LoVo (cell line): ENCODE measurements around the gene ART4.

Source experiments
- DNase-seq: peaks from one replicate; pipeline ENCODE4 v3.0.0-alpha.2; 2016; ENCODE audit warnings: low spot score

ART4 gene

GRCh38 chr12:14843425-14843887 is at the start of gene ART4:
Gene ART4 (minus strand): TSS chr12:14843526. CDS start chr12:14843113, 413 bp downstream.
- DNase-seq, result no peak

GRCh38 chr12:14892726-14893505 is 49.6 kb upstream of the ART4 start:
- no peak for DNase-seq

- no peak for DNase-seq
These were observed 47.4 kb upstream of the ART4 start for GRCh38 chr12:14890701-14891100.

- no peak for DNase-seq
These were observed 42.9 kb upstream of the ART4 start for GRCh38 chr12:14886271-14886670.

- no peak for DNase-seq
These were observed 42.4 kb upstream of the ART4 start, which contains the start of gene MGP for GRCh38 chr12:14885718-14886221. Gene MGP (minus strand): TSS chr12:14885854. CDS start chr12:14885791, 63 bp downstream.

GRCh38 chr12:14884458-14884878 is 41.1 kb upstream of the ART4 start:
- DNase-seq, result peak; percentile 57

- no peak for DNase-seq
These were observed 40.4 kb upstream of the ART4 start for GRCh38 chr12:14883686-14884085.

GRCh38 chr12:14880890-14881453 is 37.6 kb upstream of the ART4 start:
- DNase-seq, result no peak

- DNase-seq, result no peak
These were observed 36.1 kb upstream of the ART4 start for GRCh38 chr12:14879222-14879933.

- DNase-seq, result no peak
These were observed 35.2 kb upstream of the ART4 start for GRCh38 chr12:14878488-14878887.

- DNase-seq, result no peak
These were observed 33.5 kb upstream of the ART4 start for GRCh38 chr12:14876833-14877232.

GRCh38 chr12:14874882-14875281 is 31.6 kb upstream of the ART4 start:
- DNase-seq, result no peak

- DNase-seq, result no peak
These were observed 30.3 kb upstream of the ART4 start for GRCh38 chr12:14873440-14874185.

GRCh38 chr12:14871886-14872285 is 28.6 kb upstream of the ART4 start:
- DNase-seq, result no peak

- DNase-seq, result no peak
These were observed 27.9 kb upstream of the ART4 start for GRCh38 chr12:14871247-14871646.

- DNase-seq, result no peak
These were observed 25.7 kb upstream of the ART4 start for GRCh38 chr12:14868916-14869506.

GRCh38 chr12:14860490-14860889 is 17.2 kb upstream of the ART4 start:
- no peak for DNase-seq

GRCh38 chr12:14858513-14858912 is 15.2 kb upstream of the ART4 start:
- no peak for DNase-seq

GRCh38 chr12:14854586-14855183 is 11.4 kb upstream of the ART4 start:
- no peak for DNase-seq

GRCh38 chr12:14853961-14854360 is 10.6 kb upstream of the ART4 start:
- no peak for DNase-seq

GRCh38 chr12:14852880-14853279 is 9.6 kb upstream of the ART4 start:
- DNase-seq, result no peak
